Activated CD4-positive, alpha-beta T cell treated with anti-CD3 and anti-CD28 coated beads, Interleukin-2, Interleukin-6, amounts not matched to agents 100 ng/mL and 50 ng/mL, durations not matched to agents 16 hours and 8 hours (primary cell): ENCODE results near the gene PRIMPOL.
"Not testable (repeated sequence)": the region's sequence is repeated elsewhere in the genome, so short reads cannot be mapped to it uniquely, and the experiment has no call there.

Experiments used
- DNase-seq: peaks from one replicate; pipeline ENCODE4 v3.0.0-alpha.2; 2020

PRIMPOL gene

GRCh38 chr4:184721254-184721653, 71.7 kb downstream of the PRIMPOL start:
- DNase-seq: no peak

- DNase-seq: peak; percentile 26
Observed at GRCh38 chr4:184722798-184723197, 73.3 kb downstream of the PRIMPOL start.

DNA sequence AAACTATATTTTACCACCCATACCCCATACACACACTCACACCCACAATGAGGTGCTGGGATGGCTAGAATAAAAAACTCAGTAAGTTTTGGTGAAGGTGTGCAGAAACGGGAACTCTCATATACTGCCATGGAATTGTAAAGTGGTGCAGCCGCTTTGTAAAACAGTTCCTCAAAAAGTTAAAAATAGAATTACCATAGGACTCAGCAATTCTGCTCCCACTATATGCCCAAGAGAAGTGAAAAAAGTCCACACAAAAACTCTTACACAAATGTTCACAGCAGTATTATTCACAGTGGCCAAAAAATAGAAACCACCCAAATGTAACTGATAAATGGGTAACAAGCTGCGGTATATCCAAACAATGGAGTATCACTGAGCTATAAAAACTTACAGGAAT, 77.9 kb downstream of the PRIMPOL start:
- DNase-seq: no peak

- DNase-seq: no peak
Observed at GRCh38 chr4:184728858-184729257, 79.3 kb downstream of the PRIMPOL start.

- no peak for DNase-seq
Observed at GRCh38 chr4:184729946-184730345, 80.4 kb downstream of the PRIMPOL start.

DNA sequence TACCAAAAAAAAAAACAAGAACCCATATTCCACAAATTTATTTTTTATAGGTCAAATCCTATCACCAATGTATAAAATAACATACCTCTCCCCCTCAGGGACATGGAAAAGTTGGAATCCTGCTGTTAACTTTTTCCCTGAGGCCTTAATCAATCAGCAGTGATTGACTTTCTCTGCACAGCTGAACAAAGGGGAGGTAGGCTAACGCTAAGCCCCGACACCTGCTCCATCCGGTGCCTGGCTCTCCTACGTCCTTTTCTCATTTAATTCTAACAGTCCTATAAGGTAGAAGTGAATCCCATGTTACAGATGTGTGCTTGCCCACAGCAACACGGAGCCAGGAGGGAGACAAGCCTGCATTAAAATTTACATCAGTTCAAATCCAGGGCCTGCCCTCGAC, 81.5 kb downstream of the PRIMPOL start:
- DNase-seq: no peak

- no peak for DNase-seq
Observed at GRCh38 chr4:184732126-184732525, 82.6 kb downstream of the PRIMPOL start.

- peak; percentile 98 for DNase-seq
Observed at GRCh38 chr4:184733654-184734524, 84.4 kb downstream of the PRIMPOL start, which contains the start of gene CENPU. TSS of gene CENPU (minus strand) at chr4:184734096. CDS start at chr4:184734062, 34 bp downstream.

DNA sequence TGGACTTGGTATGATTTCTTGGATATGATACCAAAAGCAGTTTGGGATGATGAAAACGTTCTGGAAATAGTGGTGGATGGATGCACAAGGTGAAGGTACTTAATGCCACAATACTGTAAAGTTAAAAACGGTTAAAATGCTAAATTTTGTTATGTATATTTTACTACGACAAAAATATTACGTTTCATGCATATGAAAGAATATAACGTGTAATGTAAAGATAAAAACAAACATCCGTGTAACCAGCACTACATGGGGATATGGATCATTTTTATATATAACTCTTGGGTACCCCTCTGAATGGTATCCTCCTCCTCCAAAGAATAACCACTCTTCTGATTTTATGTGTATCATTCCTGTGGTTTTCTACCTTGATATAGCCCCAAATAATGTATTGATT, 85.2 kb downstream of the PRIMPOL start:
- no peak for DNase-seq

DNA sequence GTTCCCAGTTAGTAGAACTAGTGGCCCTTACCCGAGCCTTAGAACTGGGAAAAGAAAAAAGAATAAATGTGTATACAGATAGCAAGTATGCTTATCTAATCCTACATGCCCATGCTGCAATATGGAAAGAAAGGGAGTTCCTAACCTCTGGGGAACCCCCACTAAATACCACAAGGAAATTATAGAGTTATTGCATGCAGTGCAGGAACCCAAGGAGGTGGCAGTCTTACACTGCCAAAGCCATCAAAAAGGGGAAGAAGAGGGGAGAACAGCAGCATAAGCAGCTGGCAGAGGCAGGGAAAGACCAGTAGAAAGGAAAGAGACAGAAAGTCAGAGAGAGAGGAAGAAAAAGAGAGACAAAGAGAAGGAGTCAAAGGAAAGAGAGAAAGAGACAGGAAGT, 90.0 kb downstream of the PRIMPOL start:
- not testable (repeated sequence) for DNase-seq

DNA sequence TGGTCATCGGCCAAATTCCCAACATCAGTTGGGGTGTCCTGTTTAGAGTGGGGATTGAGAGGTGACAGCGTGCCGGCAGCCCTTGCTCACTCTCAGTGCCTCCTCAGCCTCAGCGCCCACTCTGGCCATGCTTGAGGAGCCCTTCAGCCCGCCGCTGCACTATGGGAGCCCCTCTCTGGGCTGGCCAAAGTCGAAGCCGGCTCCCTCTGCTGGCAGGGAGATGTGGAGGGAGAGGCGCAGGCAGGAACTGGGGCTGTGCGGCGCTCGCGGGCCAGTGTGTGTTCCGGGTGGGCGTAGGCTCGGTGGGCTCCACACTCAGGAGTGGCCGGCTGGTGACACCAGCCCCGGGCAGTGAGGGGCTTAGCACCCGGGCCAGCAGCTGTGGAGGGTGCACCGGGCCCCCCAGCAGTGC, 91.4 kb downstream of the PRIMPOL start:
- no peak for DNase-seq

- DNase-seq: not testable (repeated sequence)
Observed at GRCh38 chr4:184741651-184742050, 92.1 kb downstream of the PRIMPOL start.

DNA sequence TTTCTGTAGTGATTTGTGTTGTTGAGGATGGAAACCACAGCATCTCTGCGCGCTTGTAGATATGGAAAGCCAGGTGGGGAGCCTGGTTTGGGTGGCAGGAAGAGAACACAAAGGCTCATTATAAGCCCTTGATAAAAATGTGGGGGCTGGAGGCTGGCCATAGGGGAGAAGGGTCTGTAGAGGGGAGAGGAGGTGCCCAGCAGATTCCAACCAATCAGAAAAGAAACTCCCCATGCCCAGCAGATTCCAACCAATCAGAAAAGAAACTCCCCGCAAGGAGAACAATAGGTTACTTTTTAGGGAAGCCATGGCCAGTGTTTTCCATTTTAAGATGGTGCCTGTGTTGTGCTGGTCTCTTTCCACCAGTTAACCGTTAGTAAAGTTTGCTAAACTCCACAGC, 94.1 kb downstream of the PRIMPOL start:
- DNase-seq: no peak

DNA sequence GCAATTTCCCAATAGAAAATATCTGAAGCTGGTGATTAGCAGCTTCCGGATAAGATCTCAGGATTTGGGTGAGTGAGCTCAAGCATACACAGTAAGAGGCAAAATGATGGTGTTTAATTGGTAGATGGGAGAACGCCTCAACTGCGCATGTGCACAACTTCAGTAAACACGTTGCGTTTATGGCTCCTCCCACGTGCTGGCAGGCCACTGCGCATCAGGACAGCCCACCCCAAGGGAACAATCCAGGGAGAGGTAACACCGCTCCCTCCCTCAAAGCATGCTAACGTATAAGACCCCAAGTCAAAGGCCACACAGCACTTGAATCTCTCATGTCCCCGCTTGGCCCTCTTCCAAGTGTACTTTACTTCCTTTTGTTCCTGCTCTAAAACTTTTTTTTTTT, 94.7 kb downstream of the PRIMPOL start:
- no peak for DNase-seq
